Activated CD8-positive, alpha-beta T cell treated with anti-CD3 and anti-CD28 coated beads, Interleukin-2, amount 10 ng/mL, durations not matched to agents 7 days and 5 days (primary cell): ENCODE results near the gene SEMA3C. TPM values are rescaled to one million over a fixed set of nuclear protein-coding genes. Genes with fewer than 3 reads are reported as not detected.

Source experiments
- ATAC-seq: fragments of 150-1000 bp; cut with Tn5 transposase; one replicate; pipeline ENCODE4 v1.10.0; 2021; ENCODE audit warnings: moderate library complexity
- CTCF ChIA-PET: fragments of 350-600 bp; sonication (Branson Sonifier 250); formaldehyde crosslinking; loops from one replicate; lab custom pipeline; 2021; ENCODE audit warnings: antibody characterized with exemption; lab: Charles Lee
- POLR2A ChIA-PET: fragments of 350-600 bp; sonication (Branson Sonifier 250); formaldehyde crosslinking; loops from one replicate; lab custom pipeline; 2021; ENCODE audit warnings: antibody characterized with exemption; lab: Charles Lee
- DNase-seq: peaks from one replicate; pipeline ENCODE4 v3.0.0-alpha.2; 2020
- H3K27ac Mint-ChIP-seq: one replicate; pipeline ENCODE4 v1.8.0; 2021; ENCODE audit warnings: mild to moderate bottlenecking, mixed read lengths
- H3K27me3 Mint-ChIP-seq: one replicate; pipeline ENCODE4 v1.8.0; 2021; ENCODE audit warnings: low read depth, mixed read lengths
- H3K36me3 Mint-ChIP-seq: one replicate; pipeline ENCODE4 v1.8.0; 2021; ENCODE audit warnings: low read depth, mixed read lengths
- H3K4me1 Mint-ChIP-seq: one replicate; pipeline ENCODE4 v1.8.0; 2021; ENCODE audit warnings: low read depth, mixed read lengths
- H3K4me3 Mint-ChIP-seq: one replicate; pipeline ENCODE4 v1.8.0; 2021; ENCODE audit warnings: mild to moderate bottlenecking, mixed read lengths
- H3K9me3 Mint-ChIP-seq: one replicate; pipeline ENCODE4 v1.8.0; 2022; ENCODE audit warnings: mixed read lengths; ENCODE audit not compliant: insufficient read depth
- total RNA-seq, 2 experiments: library from RNA; stranded (reverse); gene quantifications; one replicate each; pipeline ENCODE4 v1.2.3, GENCODE V29; 2021

SEMA3C gene
- total RNA-seq, 2 experiments from 2014 or later, result not detected

DNA sequence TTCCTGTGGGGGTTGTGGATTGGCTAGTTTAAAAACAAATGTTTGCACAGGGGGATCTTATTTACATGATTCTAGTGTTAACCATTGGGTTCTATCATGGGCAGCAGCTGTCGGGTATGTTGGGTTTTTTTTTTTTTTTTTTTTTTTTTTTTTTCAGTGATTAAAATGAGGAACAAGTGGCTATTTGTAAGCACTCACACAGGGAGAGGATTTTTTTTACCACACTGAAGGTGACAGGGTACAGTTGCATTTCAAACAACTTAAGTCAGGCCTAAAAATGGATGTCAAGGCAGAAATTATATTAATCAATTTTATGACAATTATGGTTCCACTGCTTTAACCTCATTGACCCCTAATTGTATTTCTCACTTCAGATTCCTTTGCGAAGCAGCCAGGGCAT, 187.6 kb downstream of the SEMA3C start:
- Mint-ChIP-seq H3K4me1 (no peaks in the 10 kb centered on the region), H3K36me3 (no peaks in the 10 kb centered on the region), H3K4me3 (no peak overlapping the region), H3K27me3 (no peaks in the 10 kb centered on the region), H3K9me3 (peaks cover 7% of the 10 kb centered on the region), H3K27ac (no peak overlapping the region)
- ATAC-seq (no peak), DNase-seq (no peak)
- ChIA-PET POLR2A (no interaction called here), CTCF (no interaction called here)

DNA sequence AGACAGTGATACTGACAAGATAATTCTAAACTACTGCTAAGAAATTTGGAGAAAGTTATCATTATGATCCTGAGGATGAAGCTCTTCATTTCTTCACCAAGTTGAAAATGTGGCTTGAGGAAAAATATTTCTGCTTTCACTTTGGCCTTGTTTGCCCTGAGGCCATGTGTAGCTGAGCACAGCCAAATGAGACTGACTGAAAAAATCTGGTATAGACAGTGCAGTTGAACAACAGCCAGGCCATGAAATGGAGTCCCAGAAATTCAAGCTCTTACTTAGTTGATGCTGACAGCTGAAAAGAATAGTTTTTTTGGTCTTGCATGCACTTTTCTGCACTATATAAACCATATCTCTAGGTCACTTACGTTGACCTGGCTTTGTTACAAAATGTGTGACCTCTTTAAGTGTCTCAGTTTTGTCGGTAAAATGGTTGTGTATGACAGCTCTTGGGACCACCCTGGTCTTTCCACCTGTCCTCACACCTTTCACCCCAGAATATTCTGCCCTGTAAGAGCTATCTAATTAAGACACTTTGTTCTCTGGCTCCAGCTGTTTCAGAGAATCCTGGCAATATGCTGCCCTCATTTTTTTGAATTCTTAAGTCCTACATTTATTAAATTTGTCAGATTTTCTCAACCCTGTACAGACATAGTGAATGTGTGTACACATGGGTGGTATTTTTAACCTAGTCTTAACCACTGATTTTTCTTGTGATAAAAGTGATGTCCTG, 189.1 kb downstream of the SEMA3C start:
- DNase-seq, result no peak
- CTCF ChIA-PET, result no interaction called here
- no peak overlapping the region for H3K4me3 Mint-ChIP-seq

DNA sequence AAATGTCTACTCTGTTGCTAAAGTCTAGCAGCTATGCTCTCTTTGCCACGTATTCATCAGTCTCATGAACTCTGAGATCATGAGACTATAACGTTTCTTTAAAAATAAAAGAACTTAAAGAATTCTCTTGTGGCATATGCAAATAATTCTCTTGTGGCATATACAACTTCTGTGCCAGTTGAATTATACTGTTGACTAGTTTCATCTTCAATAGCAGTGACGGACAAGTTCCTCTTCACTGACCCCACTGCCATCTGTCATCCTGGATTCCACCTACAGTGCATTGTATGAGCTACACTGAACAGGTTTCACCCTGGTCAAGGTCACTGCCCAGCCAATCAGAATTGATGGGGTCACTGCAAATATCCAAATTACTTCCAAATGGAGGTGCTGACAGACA, 192.2 kb downstream of the SEMA3C start:
- Mint-ChIP-seq H3K9me3 (no peaks in the 10 kb centered on the region), H3K27ac (no peak overlapping the region), H3K36me3 (no peaks in the 10 kb centered on the region), H3K4me3 (no peak overlapping the region), H3K4me1 (no peaks in the 10 kb centered on the region), H3K27me3 (no peaks in the 10 kb centered on the region)
- POLR2A ChIA-PET, result no interaction called here
- ATAC-seq (no peak), DNase-seq (no peak)
- CTCF ChIA-PET, result no interaction called here

More for the DNA sequence above, 189.1 kb downstream of the SEMA3C start:
- ATAC-seq, result no peak
- no peaks in the 10 kb centered on the region for H3K36me3 Mint-ChIP-seq
- H3K27me3 Mint-ChIP-seq, result no peaks in the 10 kb centered on the region
- H3K9me3 Mint-ChIP-seq, result peaks cover 7% of the 10 kb centered on the region
- POLR2A ChIA-PET, result no interaction called here
- no peaks in the 10 kb centered on the region for H3K4me1 Mint-ChIP-seq
- H3K27ac Mint-ChIP-seq, result no peak overlapping the region

DNA sequence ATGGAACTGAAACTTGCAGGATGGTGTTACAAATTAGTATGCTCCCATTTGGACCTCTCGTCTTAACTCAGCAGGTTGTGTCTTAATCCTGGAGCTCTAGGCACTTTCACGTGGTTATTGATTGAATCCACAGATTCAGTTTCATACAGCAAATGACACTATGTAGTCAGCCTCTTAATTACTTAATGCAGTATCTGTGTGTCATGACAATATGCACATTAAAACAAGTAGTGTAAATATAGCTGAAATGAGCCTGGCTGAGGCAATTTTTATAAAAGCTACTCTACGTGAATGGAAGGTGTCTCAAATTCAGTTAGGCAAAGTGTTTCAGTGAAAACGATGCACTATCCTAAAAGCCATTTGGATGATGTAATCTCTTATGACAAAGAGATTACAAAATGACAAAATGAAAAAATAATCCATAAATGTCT, 193.7 kb downstream of the SEMA3C start:
- H3K27ac Mint-ChIP-seq, result no peak overlapping the region
- ChIA-PET POLR2A (no interaction called here), CTCF (no interaction called here)
- H3K36me3 Mint-ChIP-seq, result no peaks in the 10 kb centered on the region
- H3K4me3 Mint-ChIP-seq, result no peak overlapping the region
- ATAC-seq (no peak), DNase-seq (no peak)
- no peaks in the 10 kb centered on the region for H3K27me3 Mint-ChIP-seq
- no peaks in the 10 kb centered on the region for H3K9me3 Mint-ChIP-seq
- no peaks in the 10 kb centered on the region for H3K4me1 Mint-ChIP-seq

DNA sequence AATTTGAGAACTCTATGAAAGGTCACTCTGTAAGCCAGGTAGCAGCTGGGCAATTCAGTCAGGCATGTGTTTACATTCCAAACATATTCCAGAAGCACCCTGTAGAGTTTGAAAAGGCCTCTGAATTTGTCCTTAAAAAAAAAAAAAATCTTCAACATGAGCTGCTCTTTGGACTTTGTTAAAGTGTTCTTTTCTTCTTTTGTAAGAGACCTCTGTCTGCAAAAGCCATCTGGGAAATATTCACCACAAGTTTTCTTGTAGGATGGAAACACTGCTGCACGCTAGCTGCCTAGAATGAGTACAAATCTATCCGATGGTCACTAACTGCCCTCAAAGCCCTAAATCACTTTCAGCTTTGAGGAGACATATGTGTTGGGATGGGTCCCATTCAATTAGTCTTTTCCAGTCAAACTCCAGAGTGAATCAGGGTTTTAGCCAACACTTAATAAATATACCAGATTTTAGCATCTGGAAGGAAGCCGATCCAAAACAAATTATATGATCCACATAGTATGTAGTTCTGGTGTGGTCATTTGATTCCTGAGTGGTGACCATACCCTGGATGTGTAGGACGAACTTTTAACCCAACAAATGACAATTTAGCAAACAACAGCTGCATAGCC, 194.5 kb downstream of the SEMA3C start:
- no peak for ATAC-seq
- POLR2A ChIA-PET, result no interaction called here
- no peak overlapping the region for H3K4me3 Mint-ChIP-seq

DNA sequence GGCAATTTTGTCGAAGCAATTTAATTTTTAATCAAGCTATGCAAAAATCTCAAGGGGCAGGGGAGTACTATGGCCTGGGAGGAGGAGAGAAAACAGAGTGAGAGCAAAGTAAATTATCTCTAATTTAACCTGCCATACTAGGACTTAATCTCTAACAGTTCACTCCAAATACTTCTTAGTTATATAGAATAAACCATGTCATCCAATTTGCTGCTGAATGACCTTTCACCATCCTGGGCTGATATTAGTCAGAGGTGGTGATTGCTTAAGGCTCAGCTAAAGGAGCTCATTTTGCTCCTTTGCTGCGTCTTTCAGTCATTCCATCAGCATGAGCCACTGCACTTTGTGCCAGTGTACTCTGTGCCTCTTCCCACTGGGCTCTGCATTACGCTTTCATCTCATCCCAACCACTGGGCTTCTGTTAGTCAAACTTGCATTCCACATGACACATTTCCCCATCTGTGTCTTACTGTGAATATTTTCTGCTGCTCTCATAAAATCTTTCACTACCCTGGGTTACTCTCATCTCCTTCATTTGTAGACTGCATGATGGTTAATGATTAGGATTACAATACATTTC, 196.1 kb downstream of the SEMA3C start:
- no peaks in the 10 kb centered on the region for H3K27me3 Mint-ChIP-seq
- no peaks in the 10 kb centered on the region for H3K4me1 Mint-ChIP-seq
- no peaks in the 10 kb centered on the region for H3K36me3 Mint-ChIP-seq
- DNase-seq (no peak), ATAC-seq (no peak)
- CTCF ChIA-PET, result no interaction called here
- no peak overlapping the region for H3K4me3 Mint-ChIP-seq
- no peak overlapping the region for H3K27ac Mint-ChIP-seq
- no peaks in the 10 kb centered on the region for H3K9me3 Mint-ChIP-seq
- POLR2A ChIA-PET, result no interaction called here

More for the DNA sequence above, 194.5 kb downstream of the SEMA3C start:
- Mint-ChIP-seq H3K36me3 (no peaks in the 10 kb centered on the region), H3K4me1 (no peaks in the 10 kb centered on the region), H3K27me3 (no peaks in the 10 kb centered on the region), H3K27ac (no peak overlapping the region), H3K9me3 (no peaks in the 10 kb centered on the region)
- CTCF ChIA-PET, result no interaction called here
- no peak for DNase-seq

DNA sequence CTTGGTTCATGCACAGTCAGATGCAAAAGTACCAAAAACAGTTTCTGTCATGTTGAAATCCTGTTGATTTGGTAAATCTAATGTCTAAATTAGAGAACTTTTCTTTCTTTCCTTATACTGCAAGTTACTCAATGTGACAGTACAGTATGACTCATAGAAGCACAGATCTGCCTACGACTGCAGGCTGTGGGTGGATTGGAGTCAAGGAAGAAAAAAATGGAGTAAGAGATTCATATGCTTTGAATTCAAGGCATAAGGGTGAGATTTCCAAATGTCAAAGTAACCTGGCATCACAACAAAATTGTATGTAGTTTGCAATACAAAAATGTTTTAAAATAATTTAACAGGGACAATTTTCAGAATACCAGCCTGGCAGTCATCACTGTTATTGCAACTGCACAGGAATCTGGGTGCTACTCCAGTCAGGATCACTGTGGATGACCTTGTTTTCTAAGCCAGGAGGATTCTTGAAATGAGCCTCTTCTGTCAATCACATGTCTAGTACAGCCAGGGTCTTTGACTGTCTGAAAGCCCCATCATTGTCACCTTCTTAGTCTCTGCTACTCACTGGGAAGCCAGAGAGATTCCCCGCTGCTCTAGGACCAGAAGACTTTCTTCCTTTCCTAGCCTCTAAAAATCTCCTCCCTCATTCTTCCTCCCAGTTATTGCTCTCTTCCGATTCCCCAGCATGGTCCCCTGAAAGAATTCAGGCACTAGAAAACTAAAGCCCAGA, 196.8 kb downstream of the SEMA3C start:
- ChIA-PET CTCF (no interaction called here), POLR2A (no interaction called here)
- Mint-ChIP-seq H3K36me3 (no peaks in the 10 kb centered on the region), H3K27ac (no peak overlapping the region), H3K4me1 (no peaks in the 10 kb centered on the region), H3K27me3 (no peaks in the 10 kb centered on the region), H3K4me3 (no peak overlapping the region), H3K9me3 (no peaks in the 10 kb centered on the region)
- ATAC-seq, result no peak
- no peak for DNase-seq

DNA sequence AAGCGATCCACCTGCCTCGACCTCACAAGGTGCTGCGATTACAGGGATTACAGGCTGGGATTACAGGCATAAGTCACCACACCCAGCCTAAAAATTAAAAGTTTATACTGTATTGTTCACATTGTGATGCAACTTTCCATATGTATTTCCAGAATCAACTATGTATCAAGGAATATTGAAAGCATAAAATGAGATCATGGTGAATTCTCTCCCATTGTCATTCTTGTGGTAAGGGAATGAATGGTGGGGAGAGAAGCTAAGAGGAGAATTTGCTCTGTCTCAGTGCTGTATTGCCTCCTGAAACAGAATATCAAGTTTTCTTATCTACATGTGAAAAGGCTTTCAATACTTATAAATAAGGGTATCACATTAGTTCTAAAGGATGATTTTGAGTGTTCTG, 198.7 kb downstream of the SEMA3C start:
- CTCF ChIA-PET, result no interaction called here
- no peaks in the 10 kb centered on the region for H3K9me3 Mint-ChIP-seq
- H3K27me3 Mint-ChIP-seq, result no peaks in the 10 kb centered on the region
- DNase-seq, result no peak
- no peak overlapping the region for H3K27ac Mint-ChIP-seq
- POLR2A ChIA-PET, result no interaction called here
- H3K4me3 Mint-ChIP-seq, result no peak overlapping the region
- no peaks in the 10 kb centered on the region for H3K4me1 Mint-ChIP-seq
- no peaks in the 10 kb centered on the region for H3K36me3 Mint-ChIP-seq
- no peak for ATAC-seq

DNA sequence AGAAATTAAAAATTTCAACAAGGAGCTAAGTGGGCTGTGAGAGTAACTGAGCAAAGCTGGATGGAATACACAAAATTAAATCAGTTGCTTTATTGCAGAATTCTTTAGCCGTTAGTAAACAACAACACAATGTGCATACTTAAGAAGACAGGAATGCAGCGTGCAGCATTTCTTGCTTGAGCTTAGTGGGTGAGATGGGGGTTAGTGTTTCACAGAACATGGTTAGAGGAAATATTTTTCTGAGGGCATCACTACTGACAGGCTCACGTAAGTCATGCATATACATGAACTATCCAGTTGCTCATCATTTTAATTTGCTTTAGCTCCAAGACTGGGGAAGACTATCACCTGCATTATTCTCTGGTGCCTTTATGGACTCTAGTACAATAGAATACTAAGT, 199.6 kb downstream of the SEMA3C start:
- H3K4me1 Mint-ChIP-seq, result no peaks in the 10 kb centered on the region
- H3K27me3 Mint-ChIP-seq, result no peaks in the 10 kb centered on the region
- ChIA-PET CTCF (no interaction called here), POLR2A (interaction anchor here (0.7 kb wide), 1 partner anchor 1498 kb away, joined by 3 read pairs; no protein-coding TSS in a partner anchor)
- no peaks in the 10 kb centered on the region for H3K9me3 Mint-ChIP-seq
- no peak overlapping the region for H3K27ac Mint-ChIP-seq
- no peak for ATAC-seq
- DNase-seq, result no peak
- H3K4me3 Mint-ChIP-seq, result no peak overlapping the region
- H3K36me3 Mint-ChIP-seq, result no peaks in the 10 kb centered on the region

DNA sequence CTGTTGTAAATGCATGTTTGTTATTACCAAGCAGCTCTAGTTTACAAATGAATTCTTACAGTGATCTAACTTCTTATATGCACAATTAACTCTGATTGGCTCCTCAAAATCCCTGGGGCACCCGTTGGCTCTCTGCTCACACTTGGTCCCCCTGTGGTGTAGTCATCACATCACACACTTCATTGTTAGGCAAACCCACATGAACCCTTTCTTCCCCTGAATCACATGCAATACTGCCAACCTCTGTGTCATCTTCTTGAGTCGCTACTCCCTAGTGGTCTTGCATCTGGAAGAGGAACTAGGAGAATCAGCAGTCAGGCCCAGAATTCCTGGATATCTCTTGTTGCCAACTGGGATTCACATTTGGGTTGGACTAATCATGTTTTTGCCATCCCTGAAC, 207.3 kb downstream of the SEMA3C start:
- POLR2A ChIA-PET, result no interaction called here
- Mint-ChIP-seq H3K9me3 (no peaks in the 10 kb centered on the region), H3K27ac (no peak overlapping the region), H3K4me3 (no peak overlapping the region), H3K4me1 (no peaks in the 10 kb centered on the region), H3K36me3 (no peaks in the 10 kb centered on the region), H3K27me3 (no peaks in the 10 kb centered on the region)
- no peak for ATAC-seq
- CTCF ChIA-PET, result no interaction called here
- DNase-seq, result no peak

DNA sequence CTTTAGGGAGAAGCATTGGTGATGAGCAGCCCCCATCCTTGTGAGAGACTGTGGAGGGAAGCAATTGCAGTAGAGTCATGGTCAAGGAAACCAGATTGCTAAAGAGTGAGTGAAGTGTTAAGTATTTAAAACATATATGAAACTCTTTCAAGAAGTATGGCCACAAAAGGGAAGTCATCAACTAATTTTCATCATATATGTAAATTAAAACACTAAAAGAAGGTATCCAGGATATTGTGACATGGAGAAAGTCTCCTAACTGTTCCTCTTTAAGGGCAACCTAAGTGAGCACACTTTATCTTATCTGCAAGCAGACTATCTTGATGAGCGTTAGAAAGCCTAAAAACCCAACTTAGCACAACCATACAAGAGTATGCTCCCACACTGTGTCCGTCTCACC, 210.7 kb downstream of the SEMA3C start:
- Mint-ChIP-seq H3K4me3 (no peak overlapping the region), H3K36me3 (no peaks in the 10 kb centered on the region), H3K9me3 (no peaks in the 10 kb centered on the region), H3K27me3 (no peaks in the 10 kb centered on the region), H3K27ac (no peak overlapping the region), H3K4me1 (no peaks in the 10 kb centered on the region)
- ChIA-PET CTCF (no interaction called here), POLR2A (no interaction called here)
- DNase-seq (no peak), ATAC-seq (no peak)

DNA sequence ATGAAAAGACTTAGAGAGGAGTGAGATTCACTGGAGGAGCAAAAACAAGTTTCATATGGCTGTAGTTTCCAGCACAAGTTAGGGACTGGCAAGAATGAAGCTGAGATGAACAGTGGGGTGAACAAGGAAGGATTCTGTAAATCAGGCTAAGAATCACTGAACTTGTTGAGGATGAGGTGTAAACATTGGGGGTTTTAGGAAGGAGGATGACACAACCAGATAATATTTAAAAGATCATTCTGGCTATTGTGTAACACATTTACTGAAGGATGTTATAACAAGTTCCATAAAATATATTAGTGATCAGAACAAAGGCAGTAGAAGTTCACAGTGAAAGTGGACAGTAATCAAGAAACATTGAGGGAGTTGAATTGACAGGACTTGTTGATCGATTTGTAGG, 211.5 kb downstream of the SEMA3C start:
- H3K4me3 Mint-ChIP-seq, result no peak overlapping the region
- no peaks in the 10 kb centered on the region for H3K4me1 Mint-ChIP-seq
- H3K36me3 Mint-ChIP-seq, result no peaks in the 10 kb centered on the region
- no peaks in the 10 kb centered on the region for H3K9me3 Mint-ChIP-seq
- H3K27ac Mint-ChIP-seq, result no peak overlapping the region
- CTCF ChIA-PET, result no interaction called here
- POLR2A ChIA-PET, result no interaction called here
- ATAC-seq, result no peak
- H3K27me3 Mint-ChIP-seq, result no peaks in the 10 kb centered on the region
- no peak for DNase-seq
